Measurements from ENCODE around the gene UMODL1.

DNA sequence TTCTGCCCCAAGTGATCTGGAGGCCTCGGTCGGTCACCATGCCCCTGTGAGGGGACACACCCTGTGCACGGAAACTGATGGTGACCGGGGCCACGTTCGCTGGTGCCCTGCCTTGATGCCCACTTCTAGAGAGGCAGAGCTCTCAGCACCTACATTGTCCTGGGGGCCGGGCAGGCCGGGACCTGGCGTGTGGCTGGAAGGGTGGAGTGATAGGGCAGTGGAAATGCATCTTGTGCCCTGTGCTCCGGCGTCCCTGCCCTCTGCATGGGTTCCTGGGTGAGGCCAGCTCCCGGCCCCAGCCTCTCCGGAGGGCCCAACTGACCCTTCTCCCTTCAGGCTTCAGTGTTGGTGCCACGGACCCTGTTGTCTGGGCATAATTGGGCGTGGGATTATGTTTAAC is 11.0 kb upstream of the UMODL1 start:
- TF ChIP-seq, protein P1, sequence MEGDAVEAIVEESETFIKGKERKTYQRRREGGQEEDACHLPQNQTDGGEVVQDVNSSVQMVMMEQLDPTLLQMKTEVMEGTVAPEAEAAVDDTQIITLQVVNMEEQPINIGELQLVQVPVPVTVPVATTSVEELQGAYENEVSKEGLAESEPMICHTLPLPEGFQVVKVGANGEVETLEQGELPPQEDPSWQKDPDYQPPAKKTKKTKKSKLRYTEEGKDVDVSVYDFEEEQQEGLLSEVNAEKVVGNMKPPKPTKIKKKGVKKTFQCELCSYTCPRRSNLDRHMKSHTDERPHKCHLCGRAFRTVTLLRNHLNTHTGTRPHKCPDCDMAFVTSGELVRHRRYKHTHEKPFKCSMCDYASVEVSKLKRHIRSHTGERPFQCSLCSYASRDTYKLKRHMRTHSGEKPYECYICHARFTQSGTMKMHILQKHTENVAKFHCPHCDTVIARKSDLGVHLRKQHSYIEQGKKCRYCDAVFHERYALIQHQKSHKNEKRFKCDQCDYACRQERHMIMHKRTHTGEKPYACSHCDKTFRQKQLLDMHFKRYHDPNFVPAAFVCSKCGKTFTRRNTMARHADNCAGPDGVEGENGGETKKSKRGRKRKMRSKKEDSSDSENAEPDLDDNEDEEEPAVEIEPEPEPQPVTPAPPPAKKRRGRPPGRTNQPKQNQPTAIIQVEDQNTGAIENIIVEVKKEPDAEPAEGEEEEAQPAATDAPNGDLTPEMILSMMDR (IDR thresholded peaks at IDR 0.05; ENCODE audit: extremely low read depth in 1 of 2, insufficient read depth in 1 of 2, low read depth in 1 of 2, low read length in 2 of 2), result no peak
- TF ChIP-seq MYC (IDR thresholded peaks at IDR 0.05; ENCODE audit: low read depth, low read length), result no peak
- TF ChIP-seq, protein P2, sequence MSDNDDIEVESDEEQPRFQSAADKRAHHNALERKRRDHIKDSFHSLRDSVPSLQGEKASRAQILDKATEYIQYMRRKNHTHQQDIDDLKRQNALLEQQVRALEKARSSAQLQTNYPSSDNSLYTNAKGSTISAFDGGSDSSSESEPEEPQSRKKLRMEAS (IDR thresholded peaks at IDR 0.05; ENCODE audit: insufficient read depth, insufficient read length), result no peak
- TF ChIP-seq EZH2 (IDR thresholded peaks at IDR 0.05; ENCODE audit: borderline replicate concordance, low read depth, low read length, severe bottlenecking), result no peak
- no peak for TF ChIP-seq POLR2AphosphoS5 (IDR thresholded peaks at IDR 0.05; ENCODE audit: insufficient read depth, low read depth, low read length)
- TF ChIP-seq POLR2A (IDR thresholded peaks at IDR 0.05; ENCODE audit: low read depth, low read length), result no peak
- TF ChIP-seq FOS (IDR thresholded peaks at IDR 0.05; ENCODE audit: borderline replicate concordance, insufficient read depth, low read length), result no peak
- TF ChIP-seq GATA2 (IDR thresholded peaks at IDR 0.05; ENCODE audit: insufficient read depth, insufficient read length, low read depth, low read length), result no peak

All from endothelial cell of umbilical vein (primary cell).